Thymus (tissue), 11 donors: Measurements from ENCODE around the gene KCNQ1. TPM values are rescaled to one million over a fixed set of nuclear protein-coding genes. Genes with fewer than 3 reads are reported as not detected.

Experiments
- DNase-seq, 9 donors: peaks; one replicate each; pipeline ENCODE4 v3.0.0-alpha.2; 2013; ENCODE audit warnings: low spot score in 9 of 9, low read depth in 6 of 9, missing footprints in 1 of 9
- H3K27ac ChIP-seq, 2 donors: one replicate each; pipeline ENCODE4 v1.5.1; 2013; ENCODE audit warnings: control low read depth in 1 of 2, low read depth in 1 of 2, low read length in 1 of 2, mild to moderate bottlenecking in 1 of 2, moderate library complexity in 1 of 2
- H3K27me3 ChIP-seq, 2 donors: one replicate each; pipeline ENCODE4 v1.5.1; 2013; ENCODE audit warnings: low read length in 1 of 2; ENCODE audit not compliant: control insufficient read depth in 2 of 2, insufficient read depth in 1 of 2
- H3K36me3 ChIP-seq, 2 donors: one replicate each; pipeline ENCODE4 v1.5.1; 2013; ENCODE audit warnings: low read length in 1 of 2, mild to moderate bottlenecking in 1 of 2, moderate library complexity in 1 of 2; ENCODE audit not compliant: control insufficient read depth in 2 of 2, insufficient read depth in 2 of 2
- H3K4me1 ChIP-seq, 2 donors: one replicate each; pipeline ENCODE4 v1.5.1; 2013; ENCODE audit warnings: low read length in 2 of 2; ENCODE audit not compliant: control insufficient read depth in 2 of 2, insufficient read depth in 2 of 2
- H3K4me3 ChIP-seq, 2 donors: one replicate each; pipeline ENCODE4 v1.5.1; 2013; ENCODE audit warnings: low read length in 2 of 2, control low read depth in 1 of 2, mild to moderate bottlenecking in 1 of 2
- H3K9me3 ChIP-seq, 2 donors: one replicate each; pipeline ENCODE4 v1.5.1; 2013; ENCODE audit warnings: low read length in 1 of 2, mild to moderate bottlenecking in 1 of 2; ENCODE audit not compliant: control insufficient read depth in 2 of 2, insufficient read depth in 1 of 2
- WGBS: extraction: QIAGEN DNeasy Blood & Tissue Kit; methylation state at CpG from one replicate; pipeline ENCODE4 v1.1.7; 2013; 5-methylcytosine and 5-hydroxymethylcytosine counted together
- polyA plus RNA-seq: library from polyadenylated mRNA; stranded (reverse); fragments of 200-250 nt; gene quantifications from one replicate; pipeline ENCODE4 v1.2.3, GENCODE V29; 2013
- total RNA-seq: library from RNA; stranded (reverse); fragments of 120-200 nt; gene quantifications from one replicate; pipeline ENCODE4 v1.2.4, GENCODE V29; 2013
- donor health status: healthy.

KCNQ1 gene
- total and polyA plus RNA-seq, 2 donors = 0.94 to 3.7 TPM

DNA sequence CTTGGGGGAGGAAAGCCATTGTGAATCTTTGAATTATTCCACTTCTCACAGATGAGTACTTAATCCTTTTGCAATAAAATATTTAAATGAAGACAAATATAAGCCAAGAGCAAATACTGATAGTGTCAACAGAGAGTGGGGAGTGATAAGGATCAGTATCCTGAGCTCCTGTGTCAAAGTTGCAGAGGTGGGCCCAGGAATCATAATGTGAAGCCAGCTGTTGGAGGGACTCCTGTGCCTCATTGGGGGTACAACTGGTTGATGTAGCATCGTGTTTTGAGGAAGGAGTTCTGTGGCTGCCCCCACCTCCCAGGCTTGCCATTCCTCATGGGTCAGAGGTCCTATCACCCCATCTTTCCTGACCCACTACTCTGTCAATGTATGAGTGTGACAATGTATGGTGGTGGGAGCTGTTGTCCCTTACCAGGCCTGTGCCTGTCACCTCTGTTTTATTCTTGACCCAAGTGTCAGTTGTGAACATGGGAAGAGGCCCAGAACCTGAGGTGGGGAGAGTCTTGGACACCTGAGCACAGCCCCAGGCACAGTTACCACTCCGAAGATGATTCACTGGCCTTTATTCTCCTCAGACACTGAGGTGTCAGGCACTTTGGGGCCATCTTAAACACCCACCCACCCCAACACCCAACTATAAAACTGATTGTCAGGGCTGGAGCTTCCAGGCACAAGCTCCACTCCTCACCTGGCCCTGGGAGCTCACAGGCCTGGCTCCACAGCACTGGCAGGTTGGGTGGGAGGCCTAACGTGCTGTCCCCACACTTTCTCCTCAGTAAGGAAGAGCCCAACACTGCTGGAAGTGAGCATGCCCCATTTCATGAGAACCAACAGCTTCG is 216.6 kb downstream of the KCNQ1 start:
- no peaks in the 10 kb centered on the region for H3K27me3 ChIP-seq
- H3K9me3 ChIP-seq = peaks cover 0 to 20% of the 10 kb centered on the region in 2 donors
- no peak overlapping the region for H3K27ac ChIP-seq
- H3K36me3 ChIP-seq = no peaks in the 10 kb centered on the region
- WGBS = 98% methylated on average over 4 of the region's 4 CpGs
- no peak overlapping the region for H3K4me3 ChIP-seq
- DNase-seq = no peak
- H3K4me1 ChIP-seq = peaks cover 0 to 3% of the 10 kb centered on the region in 2 donors

DNA sequence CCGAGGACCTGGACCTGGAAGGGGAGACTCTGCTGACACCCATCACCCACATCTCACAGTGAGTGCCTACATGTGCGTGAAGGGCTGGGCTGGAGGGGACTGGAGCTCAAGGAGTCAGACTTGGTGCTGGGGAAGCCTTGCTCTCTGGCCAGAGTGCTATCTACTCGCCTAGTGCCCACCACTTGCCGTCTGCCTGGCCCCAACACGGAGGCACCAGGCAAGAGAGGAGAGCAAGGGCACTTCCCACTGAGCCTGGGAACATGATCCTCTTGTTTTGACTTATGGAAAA is 217.2 kb downstream of the KCNQ1 start:
- H3K4me3 ChIP-seq = no peak overlapping the region
- H3K27me3 ChIP-seq = no peaks in the 10 kb centered on the region
- H3K4me1 ChIP-seq = peaks cover 0 to 3% of the 10 kb centered on the region in 2 donors
- no peak for DNase-seq
- no peak overlapping the region for H3K27ac ChIP-seq
- H3K36me3 ChIP-seq = no peaks in the 10 kb centered on the region
- peaks cover 0 to 20% of the 10 kb centered on the region in 2 donors for H3K9me3 ChIP-seq
- WGBS = 94% methylated on average over 5 of the region's 5 CpGs

GRCh38 chr11:2662430-2663299 is 217.9 kb downstream of the KCNQ1 start:
- Histone ChIP-seq H3K9me3 (peaks cover 0 to 20% of the 10 kb centered on the region in 2 donors), H3K4me1 (peaks cover 0 to 3% of the 10 kb centered on the region in 2 donors), H3K4me3 (no peak overlapping the region), H3K27me3 (no peaks in the 10 kb centered on the region), H3K36me3 (no peaks in the 10 kb centered on the region), H3K27ac (no peak overlapping the region)
- 96% methylated on average over 19 of the region's 19 CpGs for WGBS
- no peak for DNase-seq

DNA sequence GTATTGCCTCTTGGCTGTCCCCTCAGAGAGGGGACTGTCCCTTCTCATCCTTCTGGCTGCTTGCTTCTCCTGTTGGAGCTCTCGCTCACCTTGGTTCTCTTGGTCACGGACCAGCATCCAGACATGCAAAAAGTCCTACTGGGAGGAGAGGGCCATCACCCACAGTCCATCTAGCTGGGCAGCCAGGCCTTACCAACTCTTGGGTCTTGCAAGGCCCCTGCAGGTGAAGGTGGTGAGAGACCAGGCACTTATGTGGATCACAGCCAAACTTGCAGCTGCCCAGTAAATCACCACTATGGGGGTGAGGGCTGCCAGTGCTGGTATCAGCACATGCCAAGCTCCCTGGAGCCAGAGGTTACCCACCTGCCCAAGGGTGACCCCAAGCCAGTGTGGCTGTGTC is 218.7 kb downstream of the KCNQ1 start:
- Histone ChIP-seq H3K9me3 (peaks cover 0 to 20% of the 10 kb centered on the region in 2 donors), H3K27ac (no peak overlapping the region), H3K27me3 (no peaks in the 10 kb centered on the region), H3K4me3 (no peak overlapping the region), H3K4me1 (peaks cover 0 to 3% of the 10 kb centered on the region in 2 donors), H3K36me3 (no peaks in the 10 kb centered on the region)
- 99% methylated on average over 2 of the region's 2 CpGs for WGBS
- DNase-seq = no peak

DNA sequence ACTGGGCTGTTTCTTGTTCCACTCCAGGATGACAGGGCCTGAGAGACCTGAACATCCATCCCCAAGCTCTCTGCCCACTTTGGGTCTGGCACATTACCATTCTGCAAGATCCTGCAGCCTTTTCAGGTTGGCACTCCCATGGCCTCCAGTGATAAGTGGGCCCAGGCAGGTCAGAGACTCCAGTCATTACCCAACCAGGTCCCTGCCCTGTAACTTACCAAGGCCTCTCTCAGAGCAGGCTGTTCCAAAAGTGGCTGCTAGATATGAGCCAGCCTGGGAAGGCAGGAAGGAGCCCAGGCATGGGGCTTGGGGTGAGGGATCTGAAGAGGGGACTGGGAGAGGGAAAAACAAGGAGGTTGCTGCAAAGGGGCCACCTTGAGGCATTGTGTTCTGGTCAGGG is 219.1 kb downstream of the KCNQ1 start:
- Histone ChIP-seq H3K9me3 (peaks cover 0 to 20% of the 10 kb centered on the region in 2 donors), H3K4me1 (peaks cover 0 to 3% of the 10 kb centered on the region in 2 donors), H3K27ac (no peak overlapping the region), H3K4me3 (no peak overlapping the region), H3K27me3 (no peaks in the 10 kb centered on the region), H3K36me3 (no peaks in the 10 kb centered on the region)
- DNase-seq = no peak

GRCh38 chr11:2664376-2664775 is 219.6 kb downstream of the KCNQ1 start:
- DNase-seq = no peak
- 86% methylated on average over 9 of the region's 9 CpGs for WGBS
- H3K36me3 ChIP-seq = no peaks in the 10 kb centered on the region
- H3K4me3 ChIP-seq = no peak overlapping the region
- peaks cover 0 to 3% of the 10 kb centered on the region in 2 donors for H3K4me1 ChIP-seq
- H3K27ac ChIP-seq = no peak overlapping the region
- peaks cover 0 to 20% of the 10 kb centered on the region in 2 donors for H3K9me3 ChIP-seq
- no peaks in the 10 kb centered on the region for H3K27me3 ChIP-seq

GRCh38 chr11:2664791-2665525 is 220.2 kb downstream of the KCNQ1 start:
- Histone ChIP-seq H3K9me3 (peaks cover 0 to 20% of the 10 kb centered on the region in 2 donors), H3K4me1 (peaks cover 0 to 7% of the 10 kb centered on the region in 2 donors), H3K36me3 (no peaks in the 10 kb centered on the region), H3K4me3 (no peak overlapping the region), H3K27me3 (no peaks in the 10 kb centered on the region), H3K27ac (no peak overlapping the region)
- DNase-seq = no peak
- 97% methylated on average over 14 of the region's 14 CpGs for WGBS

DNA sequence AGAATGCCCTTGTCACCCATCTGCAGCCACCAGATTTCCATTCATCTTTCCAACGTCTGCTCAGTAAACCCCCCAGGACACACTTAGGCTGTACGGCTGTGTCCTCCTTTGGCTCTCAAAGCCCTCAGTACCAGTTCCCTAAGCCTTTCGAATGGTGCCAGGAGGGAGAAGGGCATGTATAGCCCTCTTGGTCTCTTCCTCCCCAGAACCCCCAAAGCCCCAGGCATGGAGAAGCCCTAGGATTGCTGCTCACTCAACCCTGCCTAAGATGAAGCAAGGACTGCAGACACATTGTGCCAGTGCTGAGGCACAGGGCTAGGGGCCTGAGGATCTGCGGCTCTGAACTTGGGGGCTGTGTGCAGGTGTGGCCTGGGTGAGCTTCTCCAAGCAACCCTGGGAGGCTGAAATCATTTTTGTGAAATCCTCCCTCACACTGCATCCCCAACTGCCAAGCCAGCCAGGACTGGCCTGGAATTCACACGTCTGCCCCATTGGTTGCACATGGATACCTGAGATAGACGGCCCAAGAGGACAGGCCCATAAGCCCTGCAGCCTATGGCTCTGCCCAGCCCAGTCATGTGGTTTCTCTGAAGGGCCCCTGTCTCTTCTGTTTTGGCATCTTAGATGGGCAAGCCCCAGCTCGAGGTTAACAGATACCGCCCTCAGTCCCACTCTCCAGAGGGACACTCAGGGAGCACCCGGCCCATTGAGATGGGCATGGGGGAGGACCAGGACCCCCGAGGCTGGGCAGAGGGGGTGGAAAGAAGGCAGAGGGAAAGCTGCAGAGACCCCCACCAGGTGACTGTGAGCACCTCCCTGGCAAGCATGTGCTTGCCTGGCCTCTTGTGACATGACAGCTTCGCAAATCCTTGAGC is 221.0 kb downstream of the KCNQ1 start:
- DNase-seq = no peak
- H3K27ac ChIP-seq = no peak overlapping the region

More for the DNA sequence above, 221.0 kb downstream of the KCNQ1 start:
- peaks cover 0 to 20% of the 10 kb centered on the region in 2 donors for H3K9me3 ChIP-seq
- WGBS = 95% methylated on average over 11 of the region's 11 CpGs
- no peaks in the 10 kb centered on the region for H3K27me3 ChIP-seq
- H3K4me1 ChIP-seq = peaks cover 0 to 7% of the 10 kb centered on the region in 2 donors
- H3K4me3 ChIP-seq = no peak overlapping the region
- no peaks in the 10 kb centered on the region for H3K36me3 ChIP-seq
